Right lobe of liver (tissue), 4 donors: ENCODE measurements around the gene XPO6.

Source experiments
- POLR2A ChIP-seq: fragments of 450-650 bp; IDR thresholded peaks from one replicate; pipeline ENCODE4 v1.6.1; 2017; ENCODE audit warnings: antibody characterized with exemption, mild to moderate bottlenecking
- TF ChIP-seq, protein P1 (sequence below), 4 donors: fragments of 200-600 bp in 3 of 4; fragments of 450-650 bp in 1 of 4; IDR thresholded peaks; one replicate each; pipeline versions ENCODE4 v1.5.1 to v1.8.0; 2016 to 2022; ENCODE audit warnings: antibody characterized with exemption in 4 of 4, mild to moderate bottlenecking in 2 of 4
- donor health status: DM: no; HTN: no; CAD: no.
- donor health status: DM: no; HTN: no; CAD: no.
- donor health status: DM: no; HTN: yes; CAD: no.

DNA sequence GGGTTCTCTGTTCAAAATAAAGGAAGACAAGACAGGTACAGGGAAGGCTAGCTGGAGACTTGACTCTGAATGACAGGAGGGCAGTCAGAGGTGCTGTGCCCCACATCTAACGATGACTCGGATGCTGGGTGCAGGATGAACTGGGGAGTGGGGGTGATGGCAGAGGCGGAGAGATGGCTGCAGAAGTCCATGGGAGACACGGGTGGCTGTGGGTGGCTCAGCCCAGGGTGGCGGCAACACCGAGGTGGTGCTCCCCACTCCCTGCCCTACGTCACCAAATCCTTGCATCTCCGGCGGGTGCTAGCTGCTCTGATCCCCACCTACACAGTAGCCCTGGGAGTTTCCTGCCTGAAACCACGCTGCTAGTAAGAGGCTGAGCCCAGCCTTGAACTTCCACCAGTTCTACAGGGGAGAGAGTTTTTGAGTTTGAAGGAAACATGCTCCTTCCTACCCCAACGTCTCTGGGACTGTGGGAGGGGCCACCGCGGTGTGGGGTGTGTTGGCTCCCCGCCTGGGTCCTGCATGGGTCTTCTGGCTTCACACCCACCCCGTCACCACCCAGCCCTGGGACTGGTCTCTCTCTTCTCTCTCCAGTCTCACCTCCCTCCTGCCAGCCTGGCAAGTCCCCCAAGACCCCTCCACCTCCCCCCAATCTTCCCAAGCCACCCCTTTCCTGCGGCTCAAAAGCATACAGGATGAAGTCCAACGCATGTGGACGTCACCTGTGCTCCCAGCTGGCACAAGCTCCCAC, 152.8 kb downstream of the XPO6 start:
- TF ChIP-seq POLR2A = no peak
- TF ChIP-seq, protein P1, sequence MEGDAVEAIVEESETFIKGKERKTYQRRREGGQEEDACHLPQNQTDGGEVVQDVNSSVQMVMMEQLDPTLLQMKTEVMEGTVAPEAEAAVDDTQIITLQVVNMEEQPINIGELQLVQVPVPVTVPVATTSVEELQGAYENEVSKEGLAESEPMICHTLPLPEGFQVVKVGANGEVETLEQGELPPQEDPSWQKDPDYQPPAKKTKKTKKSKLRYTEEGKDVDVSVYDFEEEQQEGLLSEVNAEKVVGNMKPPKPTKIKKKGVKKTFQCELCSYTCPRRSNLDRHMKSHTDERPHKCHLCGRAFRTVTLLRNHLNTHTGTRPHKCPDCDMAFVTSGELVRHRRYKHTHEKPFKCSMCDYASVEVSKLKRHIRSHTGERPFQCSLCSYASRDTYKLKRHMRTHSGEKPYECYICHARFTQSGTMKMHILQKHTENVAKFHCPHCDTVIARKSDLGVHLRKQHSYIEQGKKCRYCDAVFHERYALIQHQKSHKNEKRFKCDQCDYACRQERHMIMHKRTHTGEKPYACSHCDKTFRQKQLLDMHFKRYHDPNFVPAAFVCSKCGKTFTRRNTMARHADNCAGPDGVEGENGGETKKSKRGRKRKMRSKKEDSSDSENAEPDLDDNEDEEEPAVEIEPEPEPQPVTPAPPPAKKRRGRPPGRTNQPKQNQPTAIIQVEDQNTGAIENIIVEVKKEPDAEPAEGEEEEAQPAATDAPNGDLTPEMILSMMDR (IDR thresholded peaks at IDR 0.05) = no peak
